PC-3 (cell line): ENCODE measurements around the gene LRBA.
"Not testable (repeated sequence)": the region's sequence is repeated elsewhere in the genome, so short reads cannot be mapped to it uniquely, and the experiment has no call there.

Experiments
- CTCF ChIP-seq: fragments of 300-600 bp; sonication (generic); conservative IDR thresholded peaks from 2 replicates; pipeline ENCODE4 v1.5.1; 2017; ENCODE audit warnings: antibody characterized with exemption, low read depth, mild to moderate bottlenecking, low read length
- EZH2phosphoT487 ChIP-seq: fragments of 300-600 bp; sonication (generic); IDR thresholded peaks from 2 replicates; pipeline ENCODE4 v1.6.1; 2018; ENCODE audit warnings: mild to moderate bottlenecking, antibody characterized with exemption, low read length, borderline replicate concordance

DNA sequence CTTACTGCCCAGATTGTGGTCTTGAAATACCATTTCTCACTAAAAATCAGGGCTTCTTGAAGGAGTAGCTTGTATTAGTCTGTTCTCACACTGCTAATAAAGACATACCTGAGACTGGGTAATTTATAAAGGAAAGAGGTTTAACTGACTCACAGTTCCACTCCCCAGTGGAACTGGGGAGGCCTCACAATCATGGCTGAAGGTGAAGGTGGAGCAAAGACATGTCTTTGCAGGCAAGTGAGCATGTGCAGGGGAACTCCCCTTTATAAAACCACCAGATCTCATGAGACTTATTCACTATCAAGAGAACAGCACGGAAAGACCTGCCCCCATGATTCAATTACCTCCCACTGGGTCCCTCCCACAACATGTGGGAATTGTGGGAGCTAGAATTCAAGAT lies 58.0 kb downstream of the LRBA start:
- TF ChIP-seq CTCF, EZH2phosphoT487: not testable (repeated sequence)
